Activated effector memory CD4-positive, alpha-beta T cell treated with Interleukin-2 at 50 U/mL for 16 hours (primary cell): ENCODE results near the gene HOXD1.

Source experiments
- DNase-seq: peaks from one replicate; pipeline ENCODE4 v3.0.0-alpha.2; 2020

The HOXD1 gene

GRCh38 chr2:176167398-176167797 is 21.1 kb upstream of the HOXD1 start:
- no peak for DNase-seq

GRCh38 chr2:176169181-176169580 is 19.3 kb upstream of the HOXD1 start:
- no peak for DNase-seq

- DNase-seq = no peak
Measured at GRCh38 chr2:176169711-176170110, 18.8 kb upstream of the HOXD1 start.

- no peak for DNase-seq
Measured at GRCh38 chr2:176170602-176171305, 17.7 kb upstream of the HOXD1 start.

GRCh38 chr2:176171351-176172006 is 17.0 kb upstream of the HOXD1 start:
- DNase-seq = no peak

GRCh38 chr2:176172007-176172894 is 16.2 kb upstream of the HOXD1 start:
- DNase-seq = no peak

GRCh38 chr2:176172895-176173566 is 15.4 kb upstream of the HOXD1 start:
- DNase-seq = no peak

- no peak for DNase-seq
Measured at GRCh38 chr2:176173567-176174381, 14.7 kb upstream of the HOXD1 start.

GRCh38 chr2:176174382-176174823 is 14.1 kb upstream of the HOXD1 start:
- DNase-seq = no peak

- no peak for DNase-seq
Measured at GRCh38 chr2:176174824-176175708, 13.4 kb upstream of the HOXD1 start.

- no peak for DNase-seq
Measured at GRCh38 chr2:176175709-176176607, 12.5 kb upstream of the HOXD1 start.

GRCh38 chr2:176177580-176178037 is 10.9 kb upstream of the HOXD1 start:
- no peak for DNase-seq

- no peak for DNase-seq
Measured at GRCh38 chr2:176178038-176178756, 10.3 kb upstream of the HOXD1 start.

- no peak for DNase-seq
Measured at GRCh38 chr2:176178757-176179295, 9.6 kb upstream of the HOXD1 start.

- no peak for DNase-seq
Measured at GRCh38 chr2:176181551-176181950, 6.9 kb upstream of the HOXD1 start.

- no peak for DNase-seq
Measured at GRCh38 chr2:176182671-176183070, 5.8 kb upstream of the HOXD1 start.

GRCh38 chr2:176184749-176185148 is 3.7 kb upstream of the HOXD1 start:
- DNase-seq = no peak

- DNase-seq = no peak
Measured at GRCh38 chr2:176186024-176186423, 2.4 kb upstream of the HOXD1 start.
